ENCODE data around the gene RAD54L. TPM values are rescaled to one million over a fixed set of nuclear protein-coding genes. Genes with fewer than 3 reads are reported as not detected.
"Not testable (repeated sequence)": the region's sequence is repeated elsewhere in the genome, so short reads cannot be mapped to it uniquely, and the experiment has no call there.

The RAD54L gene
- total RNA-seq, 8 experiments from 2014 or later, result 0.31 to 15.5 (median 1.0) TPM

GRCh38 chr1:46219551-46220520 is 27.7 kb upstream of the RAD54L start:
- H3K4me3 ChIP-seq, result no peak overlapping the region
- peaks cover 30 to 41% of the 10 kb centered on the region in 2 donors for H3K4me1 ChIP-seq (replicated peaks in 1 of 2)
- peak in 1 of 8 experiments; percentile 13 for ATAC-seq (replicated peaks in 6 of 8)
- 65 to 93% (median 82%) methylated on average over 2 to 16 of the region's 18 CpGs; no CpG with 5 or more reads in 5 of the 10 experiments for WGBS, 10 experiments
- in situ Hi-C loops (cut with MboI; ENCODE audit: low pct_unique_long_range_greater_than_20kb in 2 of 9, low sequenced_read_pairs in 9 of 9, unreplicated experiment in 9 of 9), result no loop called here
- peak overlapping the region in 1 of 2 donors; percentile 39 for H3K27ac ChIP-seq

- no peak overlapping the region for H3K27ac ChIP-seq
- peaks cover 30 to 41% of the 10 kb centered on the region in 2 donors for H3K4me1 ChIP-seq (replicated peaks in 1 of 2)
- in situ Hi-C loops (cut with MboI; ENCODE audit: low pct_unique_long_range_greater_than_20kb in 2 of 9, low sequenced_read_pairs in 9 of 9, unreplicated experiment in 9 of 9), result no loop called here
- no peak for ATAC-seq (replicated peaks in 6 of 8)
- 84 to 100% (median 92%) methylated on average over 1 to 3 of the region's 3 CpGs; no CpG with 5 or more reads in 6 of the 10 experiments for WGBS, 10 experiments
- H3K4me3 ChIP-seq, result no peak overlapping the region
Measured at GRCh38 chr1:46220808-46221207, 26.8 kb upstream of the RAD54L start.

GRCh38 chr1:46221749-46222148 is 25.8 kb upstream of the RAD54L start:
- peak overlapping the region; percentile 31 to 46 for H3K27ac ChIP-seq
- no peak overlapping the region for H3K4me3 ChIP-seq
- peaks cover 30 to 41% of the 10 kb centered on the region in 2 donors for H3K4me1 ChIP-seq (replicated peaks in 1 of 2)
- WGBS, 10 experiments, result 0 to 57% (median 7%) methylated on average over 1 to 4 of the region's 4 CpGs; no CpG with 5 or more reads in 5 of the 10 experiments
- peak in 5 of 8 experiments; percentile 17 to 81 (median 66) for ATAC-seq (replicated peaks in 6 of 8)
- in situ Hi-C loops (cut with MboI; ENCODE audit: low pct_unique_long_range_greater_than_20kb in 2 of 9, low sequenced_read_pairs in 9 of 9, unreplicated experiment in 9 of 9), result no loop called here

GRCh38 chr1:46223055-46223454 is 24.5 kb upstream of the RAD54L start:
- ATAC-seq (replicated peaks in 6 of 8), result peak in 4 of 8 experiments; percentile 0 to 11 (median 2)

GRCh38 chr1:46223472-46223943 is 24.1 kb upstream of the RAD54L start:
- H3K4me3 ChIP-seq, result no peak overlapping the region

More at GRCh38 chr1:46223055-46223454, 24.5 kb upstream of the RAD54L start:
- H3K27ac ChIP-seq; in situ Hi-C loops (cut with MboI; ENCODE audit: low pct_unique_long_range_greater_than_20kb in 2 of 9, low sequenced_read_pairs in 9 of 9, unreplicated experiment in 9 of 9); H3K4me3 ChIP-seq: not testable (repeated sequence)
- H3K4me1 ChIP-seq (replicated peaks in 1 of 2), result peaks cover 30 to 41% of the 10 kb centered on the region in 2 donors
- WGBS, 10 experiments, result 26 to 92% (median 70%) methylated on average over 2 to 11 of the region's 11 CpGs; no CpG with 5 or more reads in 3 of the 10 experiments

DNA sequence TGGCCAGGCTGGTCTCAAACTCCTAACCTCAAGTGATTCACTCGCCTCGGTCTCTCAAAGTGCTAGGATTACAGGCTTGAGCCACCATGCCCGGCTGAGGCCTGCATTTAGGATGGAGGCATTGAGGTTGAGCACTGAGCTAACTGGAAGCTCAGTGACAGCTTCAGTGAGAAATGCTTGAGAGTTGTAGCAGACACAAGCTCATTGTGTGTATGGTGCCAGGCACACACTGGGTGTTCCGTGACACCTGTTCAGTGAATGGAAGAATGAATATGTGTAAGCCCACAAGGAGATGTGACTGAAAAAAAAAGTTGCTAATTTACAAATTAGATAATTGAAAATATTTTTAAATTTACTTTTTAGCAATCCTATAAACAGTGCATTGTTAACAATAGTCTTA is 22.6 kb upstream of the RAD54L start:
- Histone ChIP-seq H3K4me3 (no peak overlapping the region), H3K4me1 (replicated peaks in 1 of 2) (peaks cover 22 to 33% of the 10 kb centered on the region in 2 donors), H3K27ac (no peak overlapping the region)
- ATAC-seq (replicated peaks in 6 of 8), result no peak
- in situ Hi-C loops (cut with MboI; ENCODE audit: low pct_unique_long_range_greater_than_20kb in 2 of 9, low sequenced_read_pairs in 9 of 9, unreplicated experiment in 9 of 9), result no loop called here
- WGBS, 10 experiments, result 83 to 100% (median 89%) methylated on average over 1 to 4 of the region's 4 CpGs; no CpG with 5 or more reads in 3 of the 10 experiments

More at GRCh38 chr1:46223472-46223943, 24.1 kb upstream of the RAD54L start:
- ATAC-seq (replicated peaks in 6 of 8), result peak; percentile 68 to 99 (median 90)
- in situ Hi-C loops (cut with MboI; ENCODE audit: low pct_unique_long_range_greater_than_20kb in 2 of 9, low sequenced_read_pairs in 9 of 9, unreplicated experiment in 9 of 9), result no loop called here
- 0 to 46% (median 15%) methylated on average over 1 to 5 of the region's 6 CpGs; no CpG with 5 or more reads in 1 of the 10 experiments for WGBS, 10 experiments
- peaks cover 30 to 41% of the 10 kb centered on the region in 2 donors for H3K4me1 ChIP-seq (replicated peaks in 1 of 2)
- H3K27ac ChIP-seq, result no peak overlapping the region

DNA sequence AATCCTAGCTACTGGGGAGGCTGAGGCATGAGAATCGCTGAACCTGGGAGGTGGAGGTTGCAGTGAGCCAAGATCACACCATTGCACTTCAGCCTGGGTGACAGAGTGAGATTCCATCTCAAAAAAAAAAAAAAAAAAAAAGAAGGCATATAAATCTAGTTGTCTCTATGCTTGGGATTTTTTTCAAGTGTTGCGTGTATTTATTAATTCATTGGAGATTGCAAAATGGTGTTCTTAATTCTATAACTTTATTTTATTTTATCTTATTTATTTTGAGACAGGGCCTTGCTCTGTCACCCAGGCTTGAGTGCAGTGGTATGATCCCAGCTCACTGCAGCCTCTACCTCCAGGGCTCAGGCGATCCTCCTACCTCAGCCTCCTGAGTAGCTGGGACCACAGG is 16.3 kb upstream of the RAD54L start:
- 80 to 100% (median 97%) methylated on average over 1 to 3 of the region's 3 CpGs; no CpG with 5 or more reads in 1 of the 10 experiments for WGBS, 10 experiments
- H3K4me3 ChIP-seq; H3K27ac ChIP-seq; ATAC-seq (replicated peaks in 6 of 8); in situ Hi-C loops (cut with MboI; ENCODE audit: low pct_unique_long_range_greater_than_20kb in 2 of 9, low sequenced_read_pairs in 9 of 9, unreplicated experiment in 9 of 9); H3K4me1 ChIP-seq (replicated peaks in 1 of 2): not testable (repeated sequence)

DNA sequence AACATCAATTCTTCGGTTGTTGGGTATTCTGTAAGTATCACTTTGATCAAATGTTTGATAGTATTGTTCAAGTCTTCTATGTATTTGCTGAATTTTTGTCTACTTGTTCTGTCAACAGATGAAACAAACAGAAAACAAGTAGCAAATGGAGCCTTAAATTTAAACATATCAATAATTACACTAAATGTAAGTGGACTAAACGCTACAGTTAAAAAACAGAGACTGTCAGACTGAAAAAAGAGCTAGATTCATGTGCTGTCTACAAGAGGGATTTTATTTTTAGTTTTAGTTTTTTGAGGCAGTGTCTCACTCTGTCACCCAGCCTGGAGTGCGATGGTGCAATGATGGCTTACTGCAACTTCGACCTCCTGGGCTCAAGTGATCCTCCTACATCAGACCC is 10.7 kb upstream of the RAD54L start:
- in situ Hi-C loops (cut with MboI; ENCODE audit: low pct_unique_long_range_greater_than_20kb in 2 of 9, low sequenced_read_pairs in 9 of 9, unreplicated experiment in 9 of 9), result no loop called here
- no peak overlapping the region for H3K4me3 ChIP-seq
- no peak overlapping the region for H3K27ac ChIP-seq
- 23 to 100% (median 79%) methylated on average over 2 to 4 of the region's 4 CpGs for WGBS, 10 experiments
- H3K4me1 ChIP-seq (replicated peaks in 1 of 2), result no peaks in the 10 kb centered on the region
- ATAC-seq (replicated peaks in 6 of 8), result no peak

DNA sequence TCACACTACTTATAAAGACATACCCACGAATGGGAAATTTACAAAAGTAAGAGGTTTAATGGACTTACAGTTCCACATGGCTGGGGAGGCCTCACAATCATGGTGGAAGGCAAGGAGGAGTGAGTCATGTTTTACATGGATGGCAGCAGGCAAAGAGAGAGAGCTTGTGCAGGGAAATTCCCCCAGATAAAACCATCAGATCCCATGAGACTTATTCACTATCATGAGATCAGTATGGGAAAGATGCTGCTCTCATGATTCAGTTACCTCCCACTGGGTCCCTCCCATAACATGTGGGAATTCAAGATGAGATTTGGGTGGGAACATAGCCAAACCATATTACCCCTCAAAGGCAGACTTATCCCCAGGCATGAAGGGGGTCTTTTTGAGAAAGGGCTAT is 8.7 kb upstream of the RAD54L start:
- H3K27ac ChIP-seq; H3K4me1 ChIP-seq (replicated peaks in 1 of 2); in situ Hi-C loops (cut with MboI; ENCODE audit: low pct_unique_long_range_greater_than_20kb in 2 of 9, low sequenced_read_pairs in 9 of 9, unreplicated experiment in 9 of 9); H3K4me3 ChIP-seq: not testable (repeated sequence)
- peak in 1 of 8 experiments; percentile 65 for ATAC-seq (replicated peaks in 6 of 8)
- WGBS, 10 experiments, result 11 to 71% (median 50%) methylated on average over 1 of the region's 1 CpG; no CpG with 5 or more reads in 3 of the 10 experiments

- H3K4me3 ChIP-seq; ATAC-seq (replicated peaks in 6 of 8); H3K27ac ChIP-seq; H3K4me1 ChIP-seq (replicated peaks in 1 of 2); in situ Hi-C loops (cut with MboI; ENCODE audit: low pct_unique_long_range_greater_than_20kb in 2 of 9, low sequenced_read_pairs in 9 of 9, unreplicated experiment in 9 of 9): not testable (repeated sequence)
- no CpG with 5 or more reads among the region's 38 CpGs for WGBS, 10 experiments
Measured at GRCh38 chr1:46241733-46242132, 5.8 kb upstream of the RAD54L start.

- 0 to 100% (median 80%) methylated on average over 1 of the region's 1 CpG; no CpG with 5 or more reads in 5 of the 10 experiments for WGBS, 10 experiments
- in situ Hi-C loops (cut with MboI; ENCODE audit: low pct_unique_long_range_greater_than_20kb in 2 of 9, low sequenced_read_pairs in 9 of 9, unreplicated experiment in 9 of 9), result no loop called here
- Histone ChIP-seq H3K4me3 (no peak overlapping the region), H3K27ac (no peak overlapping the region), H3K4me1 (replicated peaks in 1 of 2) (no peaks in the 10 kb centered on the region)
- ATAC-seq (replicated peaks in 6 of 8), result no peak
Measured at GRCh38 chr1:46242918-46243317, 4.6 kb upstream of the RAD54L start.

- H3K4me1 ChIP-seq (replicated peaks in 1 of 2); in situ Hi-C loops (cut with MboI; ENCODE audit: low pct_unique_long_range_greater_than_20kb in 2 of 9, low sequenced_read_pairs in 9 of 9, unreplicated experiment in 9 of 9); ATAC-seq (replicated peaks in 6 of 8); H3K27ac ChIP-seq; H3K4me3 ChIP-seq: not testable (repeated sequence)
- WGBS, 10 experiments, result 60 to 100% (median 85%) methylated on average over 1 to 3 of the region's 3 CpGs; no CpG with 5 or more reads in 1 of the 10 experiments
Measured at GRCh38 chr1:46243831-46244230, 3.7 kb upstream of the RAD54L start.
